ENCODE data around the gene CDKAL1. TPM values are rescaled to one million over a fixed set of nuclear protein-coding genes. Genes with fewer than 3 reads are reported as not detected.

The CDKAL1 gene
- total and polyA plus RNA-seq, 4 donors, result 2.0 to 12.9 (median 6.7) TPM

- Histone ChIP-seq H3K4me1 (ENCODE audit: control insufficient read depth in 4 of 4, insufficient read depth in 4 of 4, low read length in 3 of 4) (no peaks in the 10 kb centered on the region), H3K27me3 (ENCODE audit: control insufficient read depth in 4 of 4, insufficient read depth in 4 of 4, low read length in 3 of 4) (no peaks in the 10 kb centered on the region), H3K9me3 (ENCODE audit: control insufficient read depth in 4 of 4, low read length in 3 of 4) (no peaks in the 10 kb centered on the region), H3K36me3 (ENCODE audit: control insufficient read depth in 4 of 4, insufficient read depth in 3 of 4, low read depth in 1 of 4, low read length in 3 of 4) (no peaks in the 10 kb centered on the region), H3K4me3 (ENCODE audit: low read depth in 1 of 3, low read length in 3 of 3) (no peak overlapping the region), H3K27ac (ENCODE audit: low read depth in 1 of 2, low read length in 2 of 2) (no peak overlapping the region), H3K9ac (ENCODE audit: low read depth in 1 of 2, low read length in 2 of 2) (no peak overlapping the region)
- 95% methylated on average over 4 of the region's 4 CpGs for WGBS
- DNase-seq (ENCODE audit: low spot score), result no peak
- TF ChIP-seq JUND (IDR thresholded peaks at IDR 0.05) (no peak), FOXA1 (IDR thresholded peaks at IDR 0.05) (no peak), REST (IDR thresholded peaks at IDR 0.05) (no peak), ZBTB33 (IDR thresholded peaks at IDR 0.05) (no peak), FOXA2 (IDR thresholded peaks at IDR 0.05) (no peak), NR2F2 (IDR thresholded peaks at IDR 0.05) (no peak), GABPA (IDR thresholded peaks at IDR 0.05 in 1 of 2, conservative IDR thresholded peaks at IDR 0.05 in 1 of 2) (no peak), RXRA (IDR thresholded peaks at IDR 0.05) (no peak), CTCF (IDR thresholded peaks at IDR 0.05; ENCODE audit: low read depth, low read length, missing input control) (no peak), HNF4G (IDR thresholded peaks at IDR 0.05) (no peak)
Measured at GRCh38 chr6:21171801-21172200, 637.5 kb downstream of the CDKAL1 start.

GRCh38 chr6:21173031-21173430, 638.8 kb downstream of the CDKAL1 start:
- no peak for DNase-seq (ENCODE audit: low spot score)
- Histone ChIP-seq H3K36me3 (ENCODE audit: control insufficient read depth in 4 of 4, insufficient read depth in 3 of 4, low read depth in 1 of 4, low read length in 3 of 4) (no peaks in the 10 kb centered on the region), H3K4me1 (ENCODE audit: control insufficient read depth in 4 of 4, insufficient read depth in 4 of 4, low read length in 3 of 4) (no peaks in the 10 kb centered on the region), H3K9me3 (ENCODE audit: control insufficient read depth in 4 of 4, low read length in 3 of 4) (no peaks in the 10 kb centered on the region), H3K27me3 (ENCODE audit: control insufficient read depth in 4 of 4, insufficient read depth in 4 of 4, low read length in 3 of 4) (no peaks in the 10 kb centered on the region), H3K27ac (ENCODE audit: low read depth in 1 of 2, low read length in 2 of 2) (no peak overlapping the region), H3K9ac (ENCODE audit: low read depth in 1 of 2, low read length in 2 of 2) (no peak overlapping the region), H3K4me3 (ENCODE audit: low read depth in 1 of 3, low read length in 3 of 3) (no peak overlapping the region)
- WGBS, result 90% methylated on average over 2 of the region's 2 CpGs
- no peak for TF ChIP-seq ZBTB33 (IDR thresholded peaks at IDR 0.05)
- TF ChIP-seq EGR1 (IDR thresholded peaks at IDR 0.05; ENCODE audit: low read depth in 2 of 2), result no peak
- no peak for TF ChIP-seq NR2F2 (IDR thresholded peaks at IDR 0.05)
- TF ChIP-seq RAD21 (IDR thresholded peaks at IDR 0.05), result no peak

All from liver (tissue), 9 donors.